ENCODE measurements around the gene WIPF1.
A peak's percentile ranks its signal among the peaks of the same experiment; 100 is the strongest.

WIPF1 gene

DNA sequence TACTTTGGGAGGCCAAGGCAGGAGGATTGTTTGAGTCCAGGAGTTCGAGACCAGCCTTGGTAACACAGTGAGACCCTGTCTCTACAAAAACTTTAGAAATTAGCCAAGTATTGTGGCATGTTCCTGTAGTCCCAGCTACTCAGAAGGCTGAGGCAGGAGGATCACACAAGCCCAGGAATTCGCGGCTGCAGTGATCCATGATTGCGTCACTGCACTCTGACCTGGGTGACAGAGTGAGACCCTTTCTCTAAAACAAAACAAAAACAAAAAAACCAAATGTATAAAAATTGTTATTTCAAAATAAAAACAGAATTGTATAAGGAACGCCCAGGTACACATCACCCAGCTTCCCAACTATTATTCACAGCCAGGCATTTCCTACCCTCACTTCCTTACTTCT is 56.7 kb downstream of the WIPF1 start:
- DNase-seq (ENCODE audit: low read depth) = no peak

DNA sequence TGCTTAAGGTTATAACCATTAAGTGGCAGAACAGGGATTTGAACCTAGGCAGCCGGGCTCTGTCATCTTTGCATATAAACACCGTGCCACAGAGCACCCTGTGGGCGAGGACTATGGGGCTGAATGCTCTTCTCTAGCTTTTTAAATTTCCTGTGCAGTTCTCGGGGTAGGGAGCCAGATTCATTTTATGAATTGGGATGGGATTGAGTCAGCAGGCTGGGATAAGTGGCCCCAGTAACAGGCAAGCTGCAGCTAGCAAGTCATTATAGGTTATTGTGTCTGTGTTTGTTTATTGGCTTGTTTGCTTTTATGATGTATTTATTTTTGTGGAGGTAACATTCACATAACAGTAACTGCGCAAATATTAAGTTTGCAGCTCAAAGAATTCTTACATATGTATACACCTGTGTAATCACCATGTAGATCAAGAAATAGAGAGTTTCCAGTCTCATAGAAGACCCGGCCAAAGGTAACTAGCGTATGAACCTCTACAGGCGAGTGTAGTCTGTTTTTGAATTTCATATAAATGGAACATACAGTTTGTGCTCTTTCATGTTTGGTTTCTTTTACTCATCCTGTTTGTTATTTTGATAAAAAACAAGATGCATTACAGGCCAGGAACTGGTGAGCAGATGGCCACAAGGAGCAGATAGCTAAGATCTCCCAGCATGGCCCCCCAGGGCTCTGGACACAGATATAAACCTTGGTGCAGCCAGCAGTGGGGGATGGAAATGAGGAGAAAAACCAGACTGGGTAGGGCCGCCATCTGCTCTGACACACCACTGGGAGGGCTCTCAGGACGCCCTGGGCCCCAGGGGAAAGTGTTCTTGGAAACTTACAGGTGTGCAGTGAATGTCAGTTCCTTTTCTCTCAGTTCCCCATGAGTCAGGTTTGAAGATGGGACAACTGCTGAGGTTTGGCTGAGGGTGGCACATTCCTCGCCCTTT is 61.6 kb downstream of the WIPF1 start:
- peak; percentile 22 for DNase-seq (ENCODE audit: low read depth)

DNA sequence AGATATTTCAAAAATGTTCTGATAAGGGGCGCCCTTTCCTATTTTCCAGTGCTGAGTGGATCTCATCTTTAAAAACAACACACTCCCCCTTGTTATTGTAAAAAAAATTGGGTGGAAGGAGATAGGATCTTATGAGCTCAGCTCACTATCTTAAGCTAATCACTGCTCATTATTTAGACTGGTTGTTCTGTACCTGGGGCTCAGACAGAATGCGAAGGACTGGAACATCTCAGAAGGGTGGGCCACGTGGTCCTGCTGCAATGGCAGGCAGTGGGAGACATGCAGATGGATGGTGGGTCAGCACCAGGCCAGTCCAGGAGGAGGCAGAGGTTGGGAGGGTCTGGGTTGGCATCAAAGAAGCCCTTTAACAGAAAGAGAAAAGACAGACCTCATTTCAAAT is 62.5 kb downstream of the WIPF1 start:
- peak; percentile 20 for DNase-seq (ENCODE audit: low read depth)

DNA sequence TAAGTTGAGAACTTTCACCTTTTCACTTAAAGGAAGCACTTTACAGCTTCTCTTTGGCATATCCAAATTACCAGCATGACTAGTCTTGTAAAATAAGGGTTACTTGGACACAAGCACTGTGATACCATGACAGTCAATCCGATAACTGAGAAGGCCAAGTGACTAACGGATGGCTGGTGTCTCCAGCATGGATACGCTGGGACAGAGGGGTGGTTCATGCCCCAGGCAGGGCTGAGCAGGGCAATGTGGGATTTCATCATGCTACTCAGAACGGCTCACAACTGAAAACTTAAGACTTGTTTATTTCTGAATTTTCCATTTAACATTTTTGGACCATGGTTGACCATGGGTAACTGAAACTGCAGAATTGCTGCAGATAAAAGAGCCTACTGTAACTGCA is 67.7 kb downstream of the WIPF1 start:
- no peak for DNase-seq (ENCODE audit: low read depth)

DNA sequence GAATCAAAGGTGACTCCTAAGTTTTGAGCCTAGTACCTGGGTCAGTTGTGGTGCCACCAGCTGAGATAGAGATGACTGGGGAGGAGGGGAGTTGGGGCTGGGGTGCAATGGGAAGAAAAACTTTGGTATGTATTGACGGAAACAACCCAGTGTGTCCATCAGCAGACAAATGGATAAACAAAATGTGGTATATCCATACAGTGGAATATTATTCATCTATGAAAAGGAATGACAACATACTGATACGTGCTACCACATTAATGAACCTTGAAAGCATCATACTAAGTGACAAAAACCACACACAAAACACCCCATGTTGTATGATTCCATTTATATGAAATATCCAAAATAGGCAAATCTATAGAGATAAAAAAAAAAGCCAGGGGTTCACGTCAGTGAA is 69.6 kb downstream of the WIPF1 start:
- DNase-seq (ENCODE audit: low read depth) = no peak

DNA sequence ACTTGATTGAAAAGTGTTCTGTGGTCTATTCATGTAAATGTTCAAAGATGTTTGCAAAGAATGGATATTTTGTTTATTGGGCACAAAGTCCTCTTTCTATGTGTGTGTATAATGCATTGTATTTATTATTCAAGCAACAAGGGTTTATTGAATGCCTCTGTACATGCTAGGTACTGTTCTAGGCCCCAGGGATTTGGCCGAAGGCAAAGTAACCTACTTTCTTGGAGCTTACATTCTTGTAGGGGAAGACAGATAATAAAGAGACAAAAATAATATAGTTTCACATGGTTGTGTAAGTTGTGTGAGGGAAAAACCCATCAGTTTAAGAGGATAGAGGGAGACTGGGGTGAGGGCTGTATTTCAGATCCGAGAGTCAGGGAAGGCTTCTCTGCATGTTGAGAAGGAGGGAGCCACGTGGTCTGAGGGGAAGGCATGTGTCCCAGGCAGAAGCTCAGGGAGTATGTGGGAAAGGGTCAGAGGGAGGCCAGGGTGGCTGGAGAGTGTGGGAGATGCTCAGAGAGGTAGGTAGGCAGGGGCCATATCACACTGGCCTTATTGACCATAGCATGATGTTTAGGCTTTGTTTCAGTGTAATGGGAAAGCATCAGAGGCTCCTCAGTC is 70.4 kb downstream of the WIPF1 start:
- no peak for DNase-seq (ENCODE audit: low read depth)

DNA sequence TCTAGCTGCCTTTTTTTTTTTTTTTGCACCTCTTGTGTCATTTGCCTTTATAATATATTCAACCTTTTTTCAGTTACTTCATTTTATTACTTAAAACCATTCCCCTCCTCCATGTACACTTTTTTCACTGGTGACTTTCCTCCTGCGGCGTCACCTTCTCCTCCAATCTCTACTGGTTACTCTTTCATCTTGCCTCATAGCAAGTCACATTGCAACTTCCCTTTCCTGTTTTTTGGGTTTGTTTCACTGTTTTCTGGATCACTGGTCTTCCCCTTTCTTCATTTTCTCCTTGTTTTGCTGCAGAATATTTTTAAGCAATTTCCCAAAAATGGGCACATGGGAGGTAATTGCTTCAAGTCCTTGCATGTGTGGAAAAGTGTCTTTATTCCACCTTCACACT is 73.1 kb downstream of the WIPF1 start:
- DNase-seq (ENCODE audit: low read depth) = no peak

DNA sequence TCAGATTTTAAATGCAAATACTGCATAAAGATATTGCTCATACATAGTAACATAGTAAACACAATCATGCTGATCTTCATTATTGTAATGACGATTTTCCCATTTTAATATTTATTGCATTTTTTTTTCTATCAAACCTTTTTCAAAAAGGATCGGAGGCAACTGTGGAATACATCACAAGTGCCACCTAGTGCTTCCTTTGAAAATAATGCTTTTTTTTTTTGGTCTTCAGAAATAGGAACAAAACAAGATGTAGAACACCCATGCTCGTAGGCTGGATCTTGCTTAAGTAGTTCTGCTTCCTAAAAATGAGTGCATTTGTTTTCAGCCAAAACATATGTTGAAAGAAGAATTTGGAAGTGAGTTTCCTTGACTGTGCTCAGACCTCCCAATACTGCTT is 75.1 kb downstream of the WIPF1 start:
- no peak for DNase-seq (ENCODE audit: low read depth)

DNA sequence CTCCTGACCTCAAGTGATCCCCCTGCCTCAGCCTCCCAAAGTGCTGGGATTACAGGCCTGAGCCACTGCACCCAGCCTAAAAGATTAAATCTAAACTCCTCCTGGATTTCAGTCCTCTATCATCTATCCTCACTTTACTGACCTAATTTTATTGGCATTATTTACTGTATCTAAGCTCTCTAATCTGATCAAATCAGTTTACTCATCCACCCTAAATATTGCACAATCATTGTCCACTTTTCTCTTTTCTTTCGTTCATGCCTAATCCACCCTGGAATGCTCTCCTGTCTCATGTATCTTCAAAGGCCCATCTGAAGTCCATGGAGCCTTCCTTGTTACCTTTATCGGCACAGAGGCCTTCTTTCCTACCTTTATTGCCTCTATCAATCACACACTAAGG is 79.2 kb downstream of the WIPF1 start:
- peak; percentile 29 for DNase-seq (ENCODE audit: low read depth)

DNA sequence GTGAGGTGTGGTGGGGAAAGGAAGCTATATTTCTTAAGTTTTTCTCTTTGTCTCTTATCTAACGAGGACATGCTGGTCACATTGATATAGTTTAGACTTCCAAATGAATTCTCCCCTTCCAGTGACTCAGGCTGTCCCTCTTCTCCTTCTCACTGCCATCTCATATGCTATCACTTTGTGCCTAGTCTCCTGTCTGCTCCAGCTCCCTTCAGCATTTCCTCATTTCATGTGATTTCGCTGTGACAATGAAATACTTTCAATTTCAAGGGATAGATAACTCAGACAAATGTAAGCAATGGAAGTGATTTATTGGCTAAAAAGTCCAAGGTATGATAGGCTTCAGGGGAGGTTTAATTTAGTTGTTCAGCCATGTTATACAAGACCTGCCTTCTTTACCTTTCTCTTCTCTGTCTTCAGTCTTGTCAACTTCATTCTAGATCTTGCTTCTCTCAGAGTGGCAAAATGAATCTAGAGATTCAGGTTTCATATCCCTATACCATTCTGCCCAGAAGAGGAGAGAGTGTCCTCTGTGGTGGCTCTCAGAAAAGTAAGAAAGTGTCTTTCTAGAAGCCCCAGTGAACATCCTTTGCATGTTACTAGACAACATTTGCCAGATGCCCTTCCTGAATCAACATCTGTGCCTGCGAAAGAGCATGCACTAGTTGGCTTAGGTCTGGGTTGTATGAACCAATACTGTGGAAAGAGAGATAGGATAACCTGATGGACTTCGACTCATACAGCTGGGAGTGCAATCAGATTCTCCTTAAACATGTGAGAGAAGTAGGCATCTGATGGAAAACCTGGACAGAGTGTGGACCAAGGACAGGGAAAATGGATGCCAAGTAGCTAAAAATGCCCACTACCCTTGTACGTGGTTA is 80.9 kb downstream of the WIPF1 start:
- no peak for DNase-seq (ENCODE audit: low read depth)

DNA sequence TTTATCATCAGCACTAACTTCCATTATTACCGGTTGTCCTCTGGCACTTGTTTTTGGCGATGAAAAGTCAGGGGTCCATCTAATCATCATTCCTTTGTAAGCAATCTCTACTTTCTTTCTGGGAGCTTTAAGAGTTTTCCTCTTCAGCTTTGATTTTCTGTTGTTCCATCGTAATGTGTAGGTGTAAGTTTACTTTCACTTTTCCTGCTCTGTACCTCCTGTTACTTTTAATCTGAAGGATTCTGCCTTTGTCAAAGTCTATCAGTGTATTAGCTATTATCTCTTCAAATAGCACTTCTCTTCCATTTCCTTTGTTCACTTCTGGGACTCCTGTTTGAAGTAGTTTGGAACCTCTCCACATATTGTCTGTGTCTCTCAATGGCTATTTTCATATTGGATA is 85.3 kb downstream of the WIPF1 start:
- DNase-seq (ENCODE audit: low read depth) = no peak

DNA sequence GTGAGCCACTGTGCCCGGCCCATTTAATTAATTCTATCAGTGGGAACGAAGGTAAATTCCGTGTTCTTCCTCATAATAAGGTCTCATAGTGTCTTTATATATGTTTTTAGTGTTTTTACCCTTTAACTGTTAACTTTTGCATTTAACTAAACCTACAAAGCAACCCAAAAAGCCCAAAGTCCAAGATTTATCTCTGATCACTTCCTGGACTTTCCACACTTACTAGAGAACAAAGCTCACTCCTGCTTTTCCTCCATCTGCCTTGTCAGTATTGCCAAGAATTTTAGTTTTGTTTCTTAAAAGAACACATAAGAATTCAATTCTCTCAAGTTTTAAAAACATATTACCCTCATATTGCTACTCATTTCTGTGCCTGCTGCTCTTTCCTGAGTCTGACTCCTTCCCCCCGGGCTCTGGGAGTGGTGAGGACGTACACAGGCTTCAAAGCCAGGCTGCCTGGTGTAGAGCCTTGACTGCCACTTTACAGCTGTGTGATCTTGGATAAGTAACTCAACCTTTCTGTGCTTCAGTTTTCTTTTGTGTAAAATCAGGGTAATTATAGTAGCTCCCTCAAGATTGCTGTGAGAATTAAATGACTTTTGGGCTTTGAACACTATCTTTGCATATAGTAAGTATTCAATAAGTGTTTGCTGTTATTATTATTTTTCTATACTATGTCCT is 85.9 kb downstream of the WIPF1 start:
- no peak for DNase-seq (ENCODE audit: low read depth)

DNA sequence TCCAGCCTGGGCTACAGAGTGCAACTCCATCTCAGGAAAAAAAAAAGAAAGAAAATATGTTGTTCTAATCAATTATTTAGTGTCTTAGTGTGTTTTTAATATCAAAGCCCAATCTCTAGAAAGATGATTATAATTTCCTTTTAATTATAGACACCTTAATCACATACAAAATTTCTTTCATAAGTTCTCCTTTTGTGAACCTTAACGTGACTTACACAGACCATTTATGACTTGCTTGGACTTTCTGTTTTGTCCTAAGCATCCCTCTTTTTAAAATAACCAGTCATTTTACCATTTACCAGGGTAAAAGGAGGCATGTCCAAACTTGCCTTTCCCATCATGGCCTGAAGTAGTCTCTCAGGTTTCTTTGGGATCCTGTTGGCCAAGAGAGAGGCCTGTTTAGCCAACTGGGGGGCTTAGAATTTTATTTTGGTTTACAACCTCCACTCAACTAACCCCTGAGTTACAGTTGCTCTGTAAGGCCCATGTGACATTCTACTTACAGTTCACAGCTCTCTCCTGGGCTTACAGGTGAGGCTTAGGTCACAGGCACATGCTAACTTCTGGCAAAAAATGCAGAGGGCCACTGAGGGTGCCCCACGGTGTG is 86.9 kb downstream of the WIPF1 start:
- DNase-seq (ENCODE audit: low read depth) = no peak
